CD4-positive, alpha-beta T cell treated with Interleukin-17A for 4 hours (primary cell): ENCODE results near the gene ITGB6.
A peak's percentile ranks its signal among the peaks of the same experiment; 100 is the strongest.
"Not testable (repeated sequence)": the region's sequence is repeated elsewhere in the genome, so short reads cannot be mapped to it uniquely, and the experiment has no call there.

Experiments
- DNase-seq: peaks from one replicate; pipeline ENCODE4 v3.0.0-alpha.2; 2020; ENCODE audit warnings: mixed read lengths

The ITGB6 gene

DNA sequence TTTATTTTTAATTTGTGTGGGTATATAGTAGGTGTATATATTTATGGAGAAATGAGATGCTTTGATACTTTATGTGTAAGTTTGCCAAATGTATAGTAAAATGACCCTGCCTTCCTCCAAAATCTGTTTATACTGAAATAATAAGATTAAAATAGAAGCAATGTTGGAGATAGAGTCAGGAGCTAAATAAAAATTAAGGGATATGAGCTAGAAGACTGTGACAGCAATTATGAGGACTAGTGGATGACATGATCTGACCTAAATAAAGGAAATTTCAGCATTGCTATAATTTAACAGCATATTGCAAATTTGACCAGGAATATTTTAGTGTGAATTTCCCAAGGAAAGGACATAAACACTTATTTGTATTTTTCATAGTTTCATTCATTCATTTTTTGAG is 60.7 kb downstream of the ITGB6 start:
- no peak for DNase-seq

DNA sequence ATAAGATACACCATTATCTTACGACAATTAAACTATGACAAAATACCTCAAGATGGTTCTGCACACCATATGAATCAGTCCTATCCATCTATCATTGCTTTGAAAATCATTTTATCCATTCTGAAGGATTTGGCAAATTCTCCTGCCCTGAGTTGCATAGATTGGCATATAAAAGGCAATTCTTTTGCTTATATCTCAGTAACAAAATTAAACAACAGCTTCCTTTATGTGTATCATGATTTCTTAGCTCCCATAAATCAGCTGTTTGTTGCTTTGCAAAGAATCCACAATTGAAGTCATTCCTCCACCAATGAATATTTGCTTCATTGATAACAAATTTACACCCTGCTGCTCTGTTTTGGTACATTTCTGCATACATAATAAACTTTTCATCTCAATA is 61.7 kb downstream of the ITGB6 start:
- no peak for DNase-seq

DNA sequence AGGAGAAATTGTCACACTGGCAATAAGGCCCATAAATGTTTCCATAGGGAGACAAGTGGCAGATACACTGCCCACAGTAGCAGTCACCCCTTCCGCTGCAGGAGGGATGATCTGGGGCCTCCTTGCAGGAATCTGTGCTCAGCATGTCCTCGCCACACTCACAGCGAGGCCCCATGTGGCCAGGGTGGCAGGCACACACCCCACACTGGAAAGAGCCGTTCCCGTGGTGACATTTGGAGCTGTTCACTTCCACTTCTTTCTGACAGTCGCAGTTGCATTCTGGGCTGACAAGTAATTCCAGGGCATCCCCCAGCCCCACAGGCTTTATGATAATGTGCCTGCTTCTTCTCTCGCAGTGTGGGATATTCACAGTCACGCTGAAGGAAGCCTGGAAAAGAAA is 62.6 kb downstream of the ITGB6 start:
- DNase-seq = no peak

DNA sequence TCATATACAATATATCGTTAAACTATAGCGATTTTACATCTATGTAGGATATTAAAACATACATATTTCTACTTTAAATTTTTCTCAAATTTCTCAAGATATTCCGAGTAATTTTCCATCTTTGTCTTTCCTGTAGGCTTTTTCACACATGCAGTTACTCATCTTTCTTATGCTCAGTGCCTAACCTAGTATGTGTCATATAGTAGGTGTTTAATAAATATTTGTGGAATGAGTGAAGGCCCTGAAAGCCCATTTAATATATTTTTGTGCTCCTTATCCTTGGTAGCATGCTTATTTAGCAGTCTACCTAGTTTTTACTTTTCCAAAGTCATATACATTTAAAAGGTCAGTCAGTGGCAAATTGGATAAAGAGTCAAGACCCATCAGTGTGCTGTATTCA is 67.3 kb downstream of the ITGB6 start:
- DNase-seq = no peak

- no peak for DNase-seq
These were observed 73.3 kb downstream of the ITGB6 start for GRCh38 chr2:160126756-160127155.

GRCh38 chr2:160126315-160126714 is 73.8 kb downstream of the ITGB6 start:
- no peak for DNase-seq

DNA sequence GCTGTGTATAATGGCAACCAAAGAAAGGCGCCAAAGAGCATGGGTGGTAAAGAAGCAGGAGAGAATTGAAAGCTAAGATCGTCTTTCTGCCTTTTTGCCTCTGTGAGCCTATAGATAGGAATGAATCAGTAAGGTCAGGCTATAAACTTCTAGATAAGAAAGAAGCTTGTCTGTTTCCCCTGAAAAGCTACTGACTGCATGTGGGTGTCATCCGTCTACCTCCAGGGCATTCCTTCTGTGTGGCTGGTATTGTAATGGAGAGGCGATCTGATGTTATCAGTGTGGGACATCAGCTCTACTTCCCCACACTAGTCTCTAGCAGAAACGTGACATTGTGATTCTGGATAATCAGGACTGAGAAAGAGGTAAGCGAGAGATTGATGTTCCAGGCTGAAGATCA is 74.2 kb downstream of the ITGB6 start:
- no peak for DNase-seq

GRCh38 chr2:160125366-160125765 is 74.7 kb downstream of the ITGB6 start:
- DNase-seq = no peak

GRCh38 chr2:160124571-160124970 is 75.5 kb downstream of the ITGB6 start:
- no peak for DNase-seq

- DNase-seq = not testable (repeated sequence)
These were observed 85.4 kb downstream of the ITGB6 start for GRCh38 chr2:160114721-160115120.

GRCh38 chr2:160114020-160114419 is 86.1 kb downstream of the ITGB6 start:
- no peak for DNase-seq

- no peak for DNase-seq
These were observed 87.9 kb downstream of the ITGB6 start for GRCh38 chr2:160111951-160112798.

GRCh38 chr2:160110674-160111239 is 89.3 kb downstream of the ITGB6 start:
- DNase-seq = no peak

DNA sequence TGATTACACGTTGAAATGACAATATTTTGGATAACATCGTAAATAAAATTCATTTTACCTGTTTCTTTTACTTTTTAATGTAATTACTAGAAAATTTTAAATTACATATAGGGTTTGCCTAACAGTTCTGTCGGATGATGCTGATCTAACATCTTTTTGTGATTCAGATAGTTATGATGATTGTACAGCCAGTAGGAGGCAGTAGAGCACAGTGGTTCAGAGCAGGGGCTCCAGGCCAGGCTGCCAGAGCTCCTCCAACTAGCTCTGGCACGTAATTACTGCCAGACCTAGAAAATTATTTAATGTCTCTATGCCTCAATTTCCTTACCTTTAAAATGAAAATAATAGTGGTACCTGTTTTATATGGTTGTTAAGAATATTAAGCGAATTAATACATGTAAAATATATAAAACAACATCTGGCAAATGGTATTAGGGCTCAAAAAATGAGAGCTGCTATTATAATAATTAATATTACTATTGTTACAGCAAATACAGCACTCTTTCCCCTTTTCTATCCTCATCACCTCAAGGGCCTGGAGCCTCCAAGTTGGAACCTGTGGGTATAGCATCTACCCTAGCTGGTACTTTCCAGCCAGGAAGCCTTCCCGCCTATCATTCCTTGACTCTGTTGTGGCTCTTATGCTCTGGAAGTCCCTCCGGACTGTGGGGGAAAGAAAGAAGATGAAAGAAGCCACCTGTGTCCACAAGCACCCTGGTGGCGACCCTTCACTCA is 90.0 kb downstream of the ITGB6 start:
- DNase-seq = peak; percentile 61

DNA sequence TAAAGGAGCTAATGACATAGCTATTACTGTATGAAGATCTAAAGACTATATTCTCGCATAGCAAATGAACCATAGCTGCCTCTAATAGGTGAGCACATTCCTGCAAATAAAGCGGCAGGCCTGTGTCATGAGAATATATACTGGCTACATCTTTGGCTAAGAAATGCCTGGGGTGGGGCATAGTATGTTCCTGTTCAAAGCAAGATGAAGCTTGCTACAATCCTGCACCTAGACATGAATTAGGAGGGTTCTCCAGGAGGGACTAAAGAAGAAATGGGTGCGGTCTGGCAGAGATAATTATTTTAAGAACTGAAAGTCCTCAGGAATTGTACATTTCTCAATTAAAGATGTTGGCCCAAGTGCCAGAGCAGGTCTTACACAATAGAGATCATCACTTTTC is 90.8 kb downstream of the ITGB6 start:
- DNase-seq = no peak

- no peak for DNase-seq
These were observed 91.4 kb downstream of the ITGB6 start for GRCh38 chr2:160108646-160109045.

GRCh38 chr2:160105366-160105765 is 94.7 kb downstream of the ITGB6 start:
- no peak for DNase-seq

- no peak for DNase-seq
These were observed 96.0 kb downstream of the ITGB6 start for GRCh38 chr2:160104115-160104514.

DNA sequence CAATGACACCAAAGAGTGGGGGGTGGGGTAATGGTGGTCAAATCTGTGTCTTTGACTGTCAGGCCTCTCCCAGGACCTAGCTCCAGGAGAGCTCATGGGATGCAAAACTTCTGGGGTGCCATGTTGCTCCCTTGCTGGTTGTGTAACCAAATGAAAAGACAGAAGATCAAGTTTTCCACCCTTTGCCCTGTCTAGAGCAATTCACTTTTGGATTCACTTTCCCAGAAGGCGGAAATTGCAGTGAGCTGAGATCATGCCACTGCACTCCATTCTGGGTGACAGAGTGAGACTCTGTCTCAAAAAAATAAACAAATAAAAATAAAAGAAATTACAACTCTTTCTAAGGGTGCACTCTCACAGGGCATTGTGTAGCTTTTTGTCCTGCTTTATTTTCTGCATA is 102.7 kb downstream of the ITGB6 start:
- no peak for DNase-seq

DNA sequence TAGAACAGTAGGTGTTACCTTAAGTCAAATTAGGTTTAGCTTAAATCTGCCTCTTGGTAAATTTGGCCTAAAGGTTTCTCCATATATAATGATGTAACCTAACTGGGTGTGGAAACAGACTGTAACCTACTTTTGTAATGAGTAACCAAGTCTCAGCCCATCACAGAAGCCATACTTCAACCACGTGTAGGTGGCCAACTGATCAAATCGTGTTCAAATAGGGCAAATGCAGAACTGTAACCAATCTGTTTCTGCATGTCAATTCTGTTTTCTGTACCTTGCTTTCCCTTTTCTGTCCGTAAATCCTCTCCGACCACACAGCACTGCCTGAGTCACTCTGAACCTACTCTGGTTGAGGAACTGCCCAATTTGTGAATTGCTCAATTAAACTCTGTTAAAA is 103.7 kb downstream of the ITGB6 start:
- no peak for DNase-seq

DNA sequence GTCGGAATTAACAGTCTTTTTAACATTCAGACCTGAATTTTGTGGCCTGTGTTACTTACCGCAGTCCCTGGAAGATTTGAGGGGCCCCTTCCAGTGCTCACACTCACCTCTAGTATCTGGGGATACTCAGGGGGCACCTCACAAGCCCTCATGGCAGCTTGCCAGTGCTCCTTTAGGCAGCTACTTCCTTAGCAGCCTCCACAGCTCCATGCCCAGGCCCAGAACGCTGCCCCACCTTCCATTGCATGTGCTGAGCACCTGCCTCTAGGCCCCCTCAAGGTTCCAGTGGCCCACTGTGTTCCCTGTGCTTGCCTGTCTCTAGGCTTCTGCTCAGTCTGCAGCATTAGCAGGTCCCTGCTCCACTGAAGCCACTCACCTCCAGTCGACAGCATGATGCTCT is 107.6 kb downstream of the ITGB6 start:
- no peak for DNase-seq

- DNase-seq = no peak
These were observed 108.7 kb downstream of the ITGB6 start for GRCh38 chr2:160091381-160091780.

GRCh38 chr2:160087854-160088745 is 112.0 kb downstream of the ITGB6 start:
- DNase-seq = no peak
